Lower lobe of right lung (tissue), 2 donors: Measurements from ENCODE around the gene AMIGO3. TPM values are rescaled to one million over a fixed set of nuclear protein-coding genes. Genes with fewer than 3 reads are reported as not detected.

ENCODE experiments used
- ATAC-seq, 2 donors: fragments of 200-7000 bp; cut with Tn5 transposase; one replicate each; pipeline ENCODE4 v1.9.1; 2020 to 2022; ENCODE audit warnings: mild to moderate bottlenecking in 2 of 2, moderate library complexity in 2 of 2
- DNase-seq: peaks from one replicate; pipeline ENCODE4 v3.0.0-alpha.2; 2020
- H3K27ac ChIP-seq: fragments of 200-600 bp; one replicate; pipeline ENCODE4 v1.8.0; 2022
- H3K27me3 ChIP-seq: fragments of 200-600 bp; one replicate; pipeline ENCODE4 v1.8.0; 2022; ENCODE audit warnings: low read depth
- H3K36me3 ChIP-seq: fragments of 200-600 bp; one replicate; pipeline ENCODE4 v1.8.0; 2022; ENCODE audit warnings: mild to moderate bottlenecking
- H3K4me1 ChIP-seq: fragments of 200-600 bp; one replicate; pipeline ENCODE4 v1.8.0; 2022
- H3K4me3 ChIP-seq: fragments of 200-600 bp; one replicate; pipeline ENCODE4 v1.8.0; 2022; ENCODE audit warnings: mild to moderate bottlenecking
- H3K9me3 ChIP-seq: fragments of 200-600 bp; one replicate; pipeline ENCODE4 v1.8.0; 2022
- CTCF ChIP-seq: fragments of 200-600 bp; IDR thresholded peaks from one replicate; pipeline ENCODE4 v1.8.0; 2022; ENCODE audit warnings: antibody characterized with exemption, mild to moderate bottlenecking
- intact Hi-C: fragments of 100-400 bp; cut with DNase I; formaldehyde crosslinking; loops from one replicate; pipeline ENCODE4 v1.11.0; 2022
- total RNA-seq: library from RNA; stranded (reverse); fragmentation: NEBNext Ultra II Directional; extraction: Animal tissue kit (Norgen Biotek cat#: 25700); gene quantifications from one replicate; pipeline ENCODE4 v1.2.1, GENCODE V29; 2021
- donor health status: DM: no; HTN: yes; CAD: no; lungs with severe emphysema.

Gene AMIGO3
- total RNA-seq, 1 donor from 2014 or later = not detected

DNA sequence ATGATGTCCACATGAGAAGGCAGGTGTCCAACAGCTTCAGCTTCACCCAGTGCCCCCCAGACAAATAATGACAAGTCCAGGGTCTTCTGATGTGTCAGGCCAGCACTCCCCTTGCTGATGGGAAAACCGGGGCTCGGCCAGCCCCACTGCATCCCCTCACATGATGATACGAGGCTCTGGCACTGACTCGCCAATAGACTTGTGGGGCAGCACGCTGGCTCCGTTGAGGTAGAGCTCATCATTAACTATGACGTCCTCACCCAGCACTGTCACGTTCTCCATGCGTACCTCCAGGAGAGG lies 2.1 kb upstream of the AMIGO3 start:
- DNase-seq = no peak
- intact Hi-C loops = no loop called here
- Histone ChIP-seq H3K27me3 (no peaks in the 10 kb centered on the region), H3K4me1 (peaks cover 43% of the 10 kb centered on the region), H3K4me3 (no peak overlapping the region), H3K36me3 (peaks cover 42% of the 10 kb centered on the region), H3K9me3 (no peaks in the 10 kb centered on the region), H3K27ac (no peak overlapping the region)
- no peak for TF ChIP-seq CTCF
- ATAC-seq = no peak

DNA sequence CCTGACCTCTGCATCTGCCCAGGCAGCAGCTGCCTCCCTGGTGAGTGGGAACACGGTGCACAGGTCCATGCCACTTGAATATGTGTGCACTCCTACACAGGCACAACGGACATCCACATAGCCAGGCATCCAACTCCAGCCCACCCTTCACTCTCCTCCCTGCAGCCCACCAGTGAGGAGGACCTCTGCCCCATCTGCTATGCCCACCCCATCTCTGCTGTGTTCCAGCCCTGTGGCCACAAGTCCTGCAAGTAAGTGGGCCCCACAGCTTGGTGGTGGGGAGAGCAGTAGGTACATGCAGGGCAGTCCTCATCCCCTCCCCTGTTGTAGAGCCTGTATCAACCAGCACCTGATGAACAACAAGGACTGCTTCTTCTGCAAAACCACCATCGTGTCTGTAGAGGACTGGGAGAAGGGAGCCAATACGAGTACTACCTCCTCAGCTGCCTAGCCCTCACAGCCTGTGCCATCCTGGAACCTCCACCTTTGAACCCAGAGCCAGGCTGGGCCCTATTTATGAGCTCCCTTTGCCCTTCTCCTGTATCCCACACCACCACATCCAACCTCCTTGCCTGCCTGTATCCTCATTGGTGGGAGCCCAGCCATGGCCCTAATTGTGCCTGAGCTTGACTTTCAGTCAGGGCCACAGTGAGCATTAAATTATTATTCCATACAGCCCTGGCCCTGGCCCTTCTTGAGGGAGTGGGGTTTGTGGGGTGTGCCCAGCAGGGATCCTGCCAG lies 1.5 kb upstream of the AMIGO3 start:
- no peak for TF ChIP-seq CTCF
- no peaks in the 10 kb centered on the region for H3K27me3 ChIP-seq
- DNase-seq = no peak
- H3K9me3 ChIP-seq = no peaks in the 10 kb centered on the region
- peaks cover 42% of the 10 kb centered on the region for H3K36me3 ChIP-seq
- intact Hi-C loops = no loop called here
- peaks cover 43% of the 10 kb centered on the region for H3K4me1 ChIP-seq
- no peak for ATAC-seq
- H3K27ac ChIP-seq = no peak overlapping the region
- H3K4me3 ChIP-seq = no peak overlapping the region

DNA sequence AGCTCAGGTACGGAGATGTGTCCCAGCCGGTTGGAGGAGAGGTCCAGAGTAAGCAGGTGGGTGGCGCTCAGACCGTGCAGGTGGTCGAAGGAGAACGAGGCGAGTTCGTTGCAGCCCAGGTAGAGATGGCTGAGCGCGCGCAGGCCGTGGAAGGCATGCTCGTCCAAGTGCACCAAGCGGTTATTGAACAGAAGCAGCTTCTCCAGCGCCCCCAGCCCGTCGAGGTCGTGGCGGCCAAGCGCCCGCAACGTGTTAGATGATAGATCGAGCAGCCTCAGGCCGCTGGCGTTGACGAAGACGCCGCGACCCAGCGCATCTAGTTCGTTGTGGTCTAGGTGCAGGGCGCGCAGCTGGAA lies 648 bp downstream of the AMIGO3 start:
- ATAC-seq (peak in 1 of 2 donors; percentile 1), DNase-seq (no peak)
- intact Hi-C loops = no loop called here
- peaks cover 40% of the 10 kb centered on the region for H3K36me3 ChIP-seq
- H3K27ac ChIP-seq = peak overlapping the region; percentile 81
- H3K4me3 ChIP-seq = peak overlapping the region; percentile 67
- no peak for TF ChIP-seq CTCF
- H3K27me3 ChIP-seq = no peaks in the 10 kb centered on the region
- no peaks in the 10 kb centered on the region for H3K9me3 ChIP-seq
- peaks cover 32% of the 10 kb centered on the region for H3K4me1 ChIP-seq

DNA sequence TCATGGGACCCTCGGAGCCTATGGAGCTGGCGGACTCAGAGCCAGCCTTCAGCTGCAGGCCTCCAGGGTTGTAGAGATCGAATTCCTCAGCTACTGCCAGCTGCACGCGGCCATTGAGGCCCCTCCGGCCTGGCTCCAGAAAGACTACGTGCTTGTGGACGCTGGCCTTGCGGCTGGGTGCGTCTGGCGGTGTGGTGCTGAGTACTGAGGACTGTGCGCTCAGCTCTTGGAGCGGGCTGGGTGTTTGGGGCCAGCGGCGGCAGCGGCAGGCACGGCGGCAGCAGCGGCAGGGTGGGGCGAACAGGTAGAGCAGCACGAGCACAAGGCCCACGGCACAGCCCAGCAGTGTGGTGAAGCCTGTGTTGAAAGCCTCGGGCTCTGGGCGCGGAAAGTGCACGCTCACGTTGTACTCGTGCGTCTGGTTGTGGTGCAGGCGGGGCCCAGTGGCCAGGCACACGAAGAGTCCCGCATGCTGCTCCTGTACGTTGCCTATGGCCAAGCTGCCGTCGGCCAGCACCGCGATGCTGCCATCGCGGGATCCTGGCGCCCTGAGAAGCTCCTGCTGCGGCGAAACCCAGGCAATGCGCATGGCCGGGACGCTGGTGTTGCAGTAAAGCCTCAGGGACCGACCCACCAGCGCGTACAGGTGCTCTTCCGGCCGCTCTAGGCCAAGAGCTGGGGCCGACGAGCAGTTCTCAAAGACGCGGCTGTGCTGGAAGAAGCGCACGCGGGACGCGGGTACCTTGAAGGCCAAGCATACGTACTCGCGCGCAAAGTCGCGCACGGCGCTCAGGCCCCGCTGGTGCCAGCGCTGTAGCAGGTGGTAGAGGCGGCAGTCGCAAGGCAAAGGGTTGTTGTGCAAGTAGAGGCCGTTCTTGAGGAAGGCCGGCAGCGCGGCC lies 1.3 kb downstream of the AMIGO3 start:
- intact Hi-C loops = no loop called here
- ATAC-seq (peak in 1 of 2 donors; percentile 1), DNase-seq (no peak)
- peak overlapping the region; percentile 67 for H3K4me3 ChIP-seq
- TF ChIP-seq CTCF = no peak
- H3K36me3 ChIP-seq = peaks cover 40% of the 10 kb centered on the region
- H3K9me3 ChIP-seq = no peaks in the 10 kb centered on the region
- peaks cover 31% of the 10 kb centered on the region for H3K4me1 ChIP-seq
- no peak overlapping the region for H3K27ac ChIP-seq
- H3K27me3 ChIP-seq = no peaks in the 10 kb centered on the region

DNA sequence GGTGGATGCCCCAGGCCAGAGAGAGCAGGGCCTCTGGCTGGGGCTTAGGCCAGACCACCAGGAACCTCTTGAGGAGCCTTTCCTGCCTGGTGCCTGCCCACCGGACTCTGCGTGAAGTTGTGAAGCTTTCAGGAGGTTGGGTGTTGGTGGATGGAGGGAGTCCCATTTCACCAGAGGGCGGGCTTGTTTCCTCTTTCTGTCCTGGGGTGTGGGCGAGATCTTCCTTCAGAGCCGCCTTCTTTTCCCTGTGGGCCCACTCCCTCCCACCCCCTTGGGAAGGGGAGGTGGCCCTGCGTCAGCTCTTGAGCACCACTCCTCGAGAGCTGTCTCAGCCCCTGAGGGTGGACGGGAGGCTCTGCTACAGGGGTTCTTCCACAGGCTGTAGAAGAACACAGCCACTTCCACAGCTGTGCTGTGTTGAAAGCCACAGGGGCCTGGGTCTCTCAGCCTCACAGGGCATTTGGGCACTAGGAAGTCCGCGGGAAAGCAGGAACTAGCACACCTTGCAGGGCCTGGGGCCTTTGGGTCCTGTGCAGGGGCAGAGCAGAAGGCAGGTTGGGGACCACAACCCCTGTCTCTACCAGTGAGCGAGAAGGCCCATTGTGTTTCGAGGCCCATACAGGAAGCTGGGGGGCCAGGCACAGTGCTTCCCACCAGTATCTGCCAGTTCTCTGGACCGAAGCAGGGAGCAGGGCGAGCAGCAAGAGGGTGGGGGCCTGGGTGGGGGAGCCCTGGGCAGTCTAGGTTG lies 2.1 kb downstream of the AMIGO3 start:
- ATAC-seq = no peak
- no peak for TF ChIP-seq CTCF
- Histone ChIP-seq H3K4me3 (no peak overlapping the region), H3K9me3 (no peaks in the 10 kb centered on the region), H3K4me1 (peaks cover 23% of the 10 kb centered on the region), H3K27ac (no peak overlapping the region), H3K27me3 (no peaks in the 10 kb centered on the region), H3K36me3 (peaks cover 38% of the 10 kb centered on the region)
- no peak for DNase-seq
- intact Hi-C loops = no loop called here
